Neuron (in vitro differentiated cells): ENCODE results near the gene DTX4.

Experiments used
- H2AFZ ChIP-seq: one replicate; pipeline ENCODE4 v1.6.1; 2013; ENCODE audit warnings: low read depth, mild to moderate bottlenecking, inconsistent platforms, low read length, moderate library complexity
- H3K27me3 ChIP-seq: one replicate; pipeline ENCODE4 v1.6.1; 2013; ENCODE audit warnings: low read length; ENCODE audit not compliant: insufficient read depth
- H3K36me3 ChIP-seq: one replicate; pipeline ENCODE4 v1.6.1; 2013; ENCODE audit warnings: low read length; ENCODE audit not compliant: insufficient read depth
- H3K4me1 ChIP-seq: one replicate; pipeline ENCODE4 v1.6.1; 2013; ENCODE audit warnings: low read length; ENCODE audit not compliant: insufficient read depth
- H3K4me3 ChIP-seq: 2 replicates; pipeline ENCODE4 v1.5.1; 2013; ENCODE audit warnings: mild to moderate bottlenecking, low read length, moderate library complexity
- H3K9me3 ChIP-seq: one replicate; pipeline ENCODE4 v1.6.1; 2013; ENCODE audit warnings: low read length

Gene DTX4

GRCh38 chr11:59188954-59189353 lies 17.0 kb downstream of the DTX4 start:
- Histone ChIP-seq H3K27me3 (no peaks in the 10 kb centered on the region), H3K4me1 (peaks cover 34% of the 10 kb centered on the region), H2AFZ (no peak overlapping the region), H3K9me3 (no peaks in the 10 kb centered on the region), H3K36me3 (peaks cover 84% of the 10 kb centered on the region), H3K4me3 (no peak overlapping the region)

GRCh38 chr11:59189986-59190385 lies 18.1 kb downstream of the DTX4 start:
- no peaks in the 10 kb centered on the region for H3K27me3 ChIP-seq
- no peak overlapping the region for H2AFZ ChIP-seq
- H3K4me3 ChIP-seq: no peak overlapping the region
- H3K4me1 ChIP-seq: peaks cover 28% of the 10 kb centered on the region
- peaks cover 4% of the 10 kb centered on the region for H3K9me3 ChIP-seq
- peaks cover 94% of the 10 kb centered on the region for H3K36me3 ChIP-seq

GRCh38 chr11:59191095-59191494 lies 19.2 kb downstream of the DTX4 start:
- peaks cover 100% of the 10 kb centered on the region for H3K36me3 ChIP-seq
- H3K4me1 ChIP-seq: peaks cover 17% of the 10 kb centered on the region
- peaks cover 10% of the 10 kb centered on the region for H3K9me3 ChIP-seq
- H3K27me3 ChIP-seq: no peaks in the 10 kb centered on the region
- no peak overlapping the region for H2AFZ ChIP-seq
- no peak overlapping the region for H3K4me3 ChIP-seq

- Histone ChIP-seq H3K9me3 (peaks cover 15% of the 10 kb centered on the region), H3K27me3 (no peaks in the 10 kb centered on the region), H3K4me3 (no peak overlapping the region), H3K4me1 (peaks cover 10% of the 10 kb centered on the region), H3K36me3 (peaks cover 100% of the 10 kb centered on the region), H2AFZ (no peak overlapping the region)
Observed at GRCh38 chr11:59191890-59192289, 20.0 kb downstream of the DTX4 start.

GRCh38 chr11:59192446-59193020 lies 20.6 kb downstream of the DTX4 start:
- peaks cover 15% of the 10 kb centered on the region for H3K9me3 ChIP-seq
- peaks cover 100% of the 10 kb centered on the region for H3K36me3 ChIP-seq
- peaks cover 3% of the 10 kb centered on the region for H3K4me1 ChIP-seq
- no peak overlapping the region for H2AFZ ChIP-seq
- H3K27me3 ChIP-seq: no peaks in the 10 kb centered on the region
- H3K4me3 ChIP-seq: no peak overlapping the region

GRCh38 chr11:59193587-59194130 lies 21.7 kb downstream of the DTX4 start:
- H3K36me3 ChIP-seq: peaks cover 100% of the 10 kb centered on the region
- H2AFZ ChIP-seq: no peak overlapping the region
- peaks cover 5% of the 10 kb centered on the region for H3K4me1 ChIP-seq
- H3K27me3 ChIP-seq: no peaks in the 10 kb centered on the region
- no peak overlapping the region for H3K4me3 ChIP-seq
- H3K9me3 ChIP-seq: peaks cover 15% of the 10 kb centered on the region

GRCh38 chr11:59195586-59195985 lies 23.7 kb downstream of the DTX4 start:
- peaks cover 5% of the 10 kb centered on the region for H3K4me1 ChIP-seq
- no peaks in the 10 kb centered on the region for H3K27me3 ChIP-seq
- H3K9me3 ChIP-seq: peaks cover 15% of the 10 kb centered on the region
- H2AFZ ChIP-seq: no peak overlapping the region
- H3K4me3 ChIP-seq: no peak overlapping the region
- H3K36me3 ChIP-seq: peaks cover 99% of the 10 kb centered on the region

- peaks cover 99% of the 10 kb centered on the region for H3K36me3 ChIP-seq
- H3K27me3 ChIP-seq: no peaks in the 10 kb centered on the region
Observed at GRCh38 chr11:59196777-59197176, 24.8 kb downstream of the DTX4 start.

GRCh38 chr11:59197991-59198390 lies 26.1 kb downstream of the DTX4 start:
- peaks cover 5% of the 10 kb centered on the region for H3K4me1 ChIP-seq
- no peak overlapping the region for H3K4me3 ChIP-seq
- H2AFZ ChIP-seq: no peak overlapping the region
- no peaks in the 10 kb centered on the region for H3K27me3 ChIP-seq
- H3K36me3 ChIP-seq: peaks cover 99% of the 10 kb centered on the region
- H3K9me3 ChIP-seq: peaks cover 15% of the 10 kb centered on the region

More at GRCh38 chr11:59196777-59197176, 24.8 kb downstream of the DTX4 start:
- Histone ChIP-seq H3K4me3 (no peak overlapping the region), H2AFZ (no peak overlapping the region), H3K9me3 (peaks cover 15% of the 10 kb centered on the region), H3K4me1 (peaks cover 5% of the 10 kb centered on the region)

GRCh38 chr11:59198726-59199125 lies 26.8 kb downstream of the DTX4 start:
- no peak overlapping the region for H2AFZ ChIP-seq
- H3K9me3 ChIP-seq: peaks cover 15% of the 10 kb centered on the region
- H3K4me1 ChIP-seq: peaks cover 5% of the 10 kb centered on the region
- H3K36me3 ChIP-seq: peaks cover 99% of the 10 kb centered on the region
- no peaks in the 10 kb centered on the region for H3K27me3 ChIP-seq
- H3K4me3 ChIP-seq: no peak overlapping the region

- no peak overlapping the region for H3K4me3 ChIP-seq
- no peak overlapping the region for H2AFZ ChIP-seq
- peaks cover 5% of the 10 kb centered on the region for H3K4me1 ChIP-seq
- H3K9me3 ChIP-seq: peaks cover 12% of the 10 kb centered on the region
- no peaks in the 10 kb centered on the region for H3K27me3 ChIP-seq
- peaks cover 99% of the 10 kb centered on the region for H3K36me3 ChIP-seq
Observed at GRCh38 chr11:59199546-59200422, 27.9 kb downstream of the DTX4 start.

- Histone ChIP-seq H3K9me3 (peaks cover 7% of the 10 kb centered on the region), H3K4me1 (peaks cover 5% of the 10 kb centered on the region), H3K27me3 (no peaks in the 10 kb centered on the region), H2AFZ (no peak overlapping the region), H3K36me3 (peaks cover 99% of the 10 kb centered on the region), H3K4me3 (no peak overlapping the region)
Observed at GRCh38 chr11:59200423-59200746, 28.5 kb downstream of the DTX4 start.

- Histone ChIP-seq H3K36me3 (peaks cover 98% of the 10 kb centered on the region), H3K9me3 (peaks cover 2% of the 10 kb centered on the region), H2AFZ (no peak overlapping the region), H3K4me1 (peaks cover 5% of the 10 kb centered on the region), H3K4me3 (no peak overlapping the region), H3K27me3 (no peaks in the 10 kb centered on the region)
Observed at GRCh38 chr11:59201353-59201752, 29.4 kb downstream of the DTX4 start.
